Renal cortex interstitium (tissue), 11 donors: Measurements from ENCODE around the gene TMEM132D. TPM values are rescaled to one million over a fixed set of nuclear protein-coding genes. Genes with fewer than 3 reads are reported as not detected.

Source experiments
- DNase-seq, 11 donors: peaks; one replicate each; pipeline ENCODE4 v3.0.0-alpha.2; 2013; ENCODE audit warnings: low read depth in 9 of 11, low spot score in 4 of 11; ENCODE audit errors: extremely low read depth in 1 of 11
- polyA plus RNA-seq, 3 donors: library from polyadenylated mRNA; unstranded; fragments of 120-200 nt; gene quantifications; one replicate each; pipeline ENCODE4 v1.2.1, GENCODE V29; 2013; ENCODE audit not compliant: insufficient read length in 3 of 3

TMEM132D gene
- polyA plus RNA-seq, 3 donors, result 1.7 to 2.1 (median 1.8) TPM

DNA sequence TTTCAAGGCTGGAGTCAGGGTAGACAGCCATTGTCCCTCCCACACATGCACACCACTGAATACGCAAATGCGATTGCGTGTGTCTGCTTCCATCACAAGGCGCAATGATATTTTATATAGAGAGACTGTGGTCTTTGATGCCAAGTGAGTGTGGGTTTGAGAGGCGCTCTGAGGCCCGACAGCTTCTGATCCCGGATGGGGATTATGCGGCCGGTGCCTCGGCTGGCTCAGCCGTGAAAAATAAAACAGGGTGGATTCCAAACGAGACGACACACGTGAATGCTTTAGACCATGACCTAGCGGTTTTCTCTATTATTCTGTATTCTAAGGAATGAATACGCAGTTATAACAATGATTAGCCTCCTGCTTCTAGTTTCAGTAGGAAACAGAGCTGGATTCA lies 72.5 kb downstream of the TMEM132D start:
- DNase-seq, result no peak

DNA sequence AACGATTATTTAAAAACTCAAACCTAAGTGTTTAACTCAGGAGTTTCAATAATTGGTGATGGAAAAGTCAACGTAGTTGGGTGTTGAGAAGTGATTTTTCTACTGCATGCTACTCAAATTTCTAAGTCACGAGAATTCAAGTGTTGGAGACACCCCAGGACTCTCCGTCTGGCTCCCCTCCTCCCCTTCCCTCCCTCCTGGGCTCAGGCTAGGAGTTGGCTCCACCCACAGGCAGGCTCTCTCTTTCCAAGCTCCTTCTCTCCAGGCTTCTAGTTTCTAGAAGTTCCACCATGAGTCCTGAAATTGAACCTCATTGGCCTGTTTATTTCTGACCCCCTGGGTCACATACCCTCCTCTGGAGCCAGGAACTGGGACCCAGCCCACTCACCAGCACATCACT lies 73.0 kb downstream of the TMEM132D start:
- DNase-seq, result no peak

DNA sequence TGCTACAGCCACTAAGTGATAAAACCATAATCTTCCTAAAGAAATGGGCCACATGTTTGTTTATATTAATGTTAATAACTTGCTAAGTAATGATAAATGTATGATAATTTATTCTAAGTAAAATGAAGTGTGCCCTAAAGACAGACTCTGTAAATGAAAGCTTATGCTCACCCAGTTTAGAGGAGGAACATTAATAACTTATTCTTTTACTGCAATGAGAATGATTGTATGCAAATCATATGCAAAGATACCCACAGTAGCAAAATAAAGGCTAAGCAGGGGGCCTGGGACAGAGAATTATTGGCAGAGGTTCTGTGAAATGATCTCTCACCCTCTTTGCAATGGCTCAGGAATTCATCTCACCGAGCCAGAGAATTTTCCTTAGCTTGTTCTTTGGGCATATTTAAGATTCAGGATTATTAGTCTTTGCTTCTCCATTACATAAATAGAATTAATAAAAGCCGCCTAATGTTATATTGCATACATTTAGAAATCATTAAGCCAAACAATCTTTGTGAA lies 75.9 kb downstream of the TMEM132D start:
- no peak for DNase-seq

DNA sequence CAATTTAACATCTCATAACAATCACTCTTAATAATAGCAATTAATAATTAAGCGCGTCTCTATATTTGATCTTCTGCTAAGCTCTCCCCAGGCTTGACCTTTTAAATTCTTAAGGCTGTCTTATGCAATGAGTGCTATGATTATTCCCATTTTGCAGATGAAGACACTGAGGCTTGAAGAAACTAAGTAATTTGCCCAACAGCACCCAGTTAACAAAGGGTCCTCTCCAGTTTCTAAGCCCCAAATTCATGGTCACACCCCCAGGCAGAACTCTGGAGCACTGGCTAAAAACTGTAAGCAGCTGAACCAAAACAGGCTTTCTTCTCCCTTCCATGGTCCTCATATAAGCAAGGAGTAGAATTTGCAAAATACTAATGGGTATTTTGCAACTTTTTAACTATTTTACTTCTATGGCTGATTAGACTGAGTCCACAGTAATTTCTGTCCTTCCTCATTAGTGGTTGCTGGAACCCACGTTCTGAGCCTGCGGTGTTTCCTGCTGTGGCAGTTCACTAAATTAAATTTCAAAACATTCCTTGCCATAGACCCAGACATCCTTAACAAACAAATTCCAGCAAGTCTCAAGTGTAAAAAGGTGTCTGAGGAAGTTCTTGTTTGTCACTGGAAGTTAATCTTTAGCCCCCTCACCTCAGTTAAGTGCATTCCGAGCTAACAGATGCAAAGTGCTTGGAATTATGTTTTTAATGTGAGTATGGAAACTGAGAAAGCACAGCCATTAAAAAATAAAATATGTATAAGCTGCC lies 76.5 kb downstream of the TMEM132D start:
- DNase-seq, result no peak

DNA sequence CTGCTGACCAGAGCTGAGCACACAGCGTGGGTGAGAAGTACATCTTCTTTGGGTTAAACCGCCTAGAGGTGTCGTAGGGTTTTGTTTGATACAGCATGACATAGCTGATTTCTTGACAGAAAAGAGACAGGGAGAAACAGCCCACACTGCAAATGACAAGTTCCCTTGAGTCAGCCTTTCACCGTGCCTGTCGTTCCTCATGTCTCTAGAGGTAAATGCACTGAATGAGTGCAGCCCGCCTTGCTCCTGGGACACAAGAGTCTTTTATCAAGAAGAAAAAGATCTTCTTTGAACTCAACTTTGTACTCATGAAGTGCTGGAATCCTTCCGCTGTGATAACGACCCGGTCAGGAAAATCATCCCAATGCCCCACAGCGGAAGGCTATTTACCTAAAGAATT lies 77.6 kb downstream of the TMEM132D start:
- DNase-seq, result no peak

DNA sequence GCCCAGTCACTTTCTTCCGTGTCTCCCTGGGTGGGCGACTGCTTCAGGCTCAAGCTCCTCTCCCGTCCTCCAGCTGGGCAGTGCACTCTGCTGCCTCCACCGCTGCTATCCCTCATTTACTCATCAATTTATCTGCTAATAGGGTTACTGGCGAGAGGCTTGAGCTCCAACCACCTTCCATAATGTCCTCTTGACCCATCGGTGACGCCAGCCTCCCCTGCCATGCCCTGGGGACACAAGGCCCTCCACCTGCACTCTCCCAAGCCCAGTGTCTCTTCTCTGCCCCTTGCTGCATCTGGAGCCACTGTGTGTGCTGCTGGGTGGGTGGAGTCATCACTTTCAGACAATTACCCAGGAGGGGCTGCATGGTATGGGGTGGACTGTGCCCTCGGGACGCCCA lies 78.5 kb downstream of the TMEM132D start:
- no peak for DNase-seq

DNA sequence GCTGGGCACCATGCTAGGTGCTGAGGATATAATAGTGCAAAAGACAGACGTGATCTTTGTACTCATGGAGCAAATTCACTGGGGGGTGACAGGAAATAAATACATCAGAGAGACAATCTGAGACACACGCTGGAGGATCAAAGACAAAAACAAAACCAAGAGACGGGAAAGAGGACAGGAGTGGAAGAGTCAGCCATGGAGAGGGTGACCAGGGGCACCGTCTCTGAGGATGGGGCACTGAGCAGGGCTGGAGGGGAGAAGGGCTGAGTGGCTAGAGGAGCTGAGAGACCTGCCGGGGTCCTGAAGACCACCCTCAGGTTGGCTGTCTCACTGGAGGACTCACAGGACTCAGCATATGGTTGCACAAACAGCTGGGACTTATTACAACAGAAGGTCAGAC lies 81.9 kb downstream of the TMEM132D start:
- no peak for DNase-seq

DNA sequence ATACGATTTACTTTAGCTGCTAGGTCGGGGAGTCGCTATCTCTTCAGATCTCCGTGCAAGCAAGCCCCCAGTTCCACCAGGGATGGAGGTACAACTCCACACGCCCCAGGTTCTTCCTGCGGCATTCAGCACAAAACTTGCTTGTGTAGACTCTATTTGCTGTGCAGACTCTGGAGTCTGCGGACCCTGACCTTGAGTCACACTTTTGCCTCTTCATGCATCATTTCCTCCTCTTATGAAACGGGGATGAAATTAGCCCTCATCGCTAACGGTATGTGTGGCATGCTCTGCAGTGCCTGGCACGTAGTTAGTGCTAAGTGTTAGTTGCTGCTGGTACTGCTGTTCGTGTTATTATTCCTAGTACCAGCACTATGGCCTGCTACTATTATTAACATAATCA lies 84.4 kb downstream of the TMEM132D start:
- DNase-seq, result peak in 3 of 11 donors; percentile 13 to 35 (median 26)

DNA sequence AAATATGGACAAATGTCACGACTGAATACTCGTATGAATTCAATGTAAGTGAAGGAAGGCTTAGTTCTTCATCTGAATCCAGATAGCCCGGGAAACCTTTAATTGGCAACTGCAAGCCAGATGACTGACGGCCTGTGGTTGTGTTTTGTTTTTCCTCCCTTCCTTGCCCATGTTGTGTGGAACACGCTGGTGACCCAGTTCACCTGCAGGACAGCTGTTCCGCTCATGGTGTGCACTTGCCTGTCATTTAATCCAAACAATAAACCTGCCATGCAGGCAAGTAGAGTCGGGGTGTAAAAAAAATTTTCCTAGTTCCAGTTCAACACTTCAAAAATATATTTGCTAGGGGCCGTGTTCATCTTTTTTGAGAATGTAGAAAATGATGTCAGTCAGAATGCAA lies 88.0 kb downstream of the TMEM132D start:
- DNase-seq, result peak in 1 of 11 donors; percentile 10

DNA sequence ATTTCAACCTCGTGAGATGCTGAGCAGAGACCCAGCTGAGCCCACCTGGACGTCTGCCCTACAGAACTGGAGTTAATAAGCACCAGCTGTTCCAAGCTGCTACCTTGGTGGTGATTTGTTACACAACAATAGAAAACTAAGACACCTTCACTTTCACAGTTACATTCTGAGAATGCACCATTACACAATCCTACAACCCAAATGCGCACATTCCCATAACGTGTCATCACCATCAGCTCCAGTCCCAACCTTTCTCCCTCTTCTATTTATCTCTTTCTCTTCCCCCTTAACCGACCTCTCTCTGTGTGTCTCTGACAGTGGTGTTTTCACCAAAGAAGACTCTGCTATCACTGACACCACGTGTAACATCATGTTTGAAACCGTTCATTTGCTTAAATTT lies 91.9 kb downstream of the TMEM132D start:
- no peak for DNase-seq

DNA sequence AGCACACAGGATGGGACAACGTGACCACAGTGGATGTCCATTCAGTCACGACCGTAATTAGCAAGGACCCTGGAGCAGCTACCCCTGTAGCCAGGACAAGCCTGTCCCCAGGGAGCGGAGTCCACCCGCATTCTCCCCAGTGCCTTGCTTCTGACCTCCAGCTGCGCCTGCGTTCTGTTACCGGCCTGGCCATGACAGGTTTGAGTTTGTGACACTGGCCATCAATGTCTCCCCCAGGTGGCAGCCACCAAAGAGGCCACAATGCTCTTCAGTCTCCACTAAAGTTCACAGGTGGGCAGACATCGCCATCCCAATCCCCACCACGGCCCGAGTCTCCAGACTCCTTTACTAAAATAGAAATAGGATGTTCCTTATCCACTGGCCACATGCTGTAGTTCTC lies 96.7 kb downstream of the TMEM132D start:
- no peak for DNase-seq

DNA sequence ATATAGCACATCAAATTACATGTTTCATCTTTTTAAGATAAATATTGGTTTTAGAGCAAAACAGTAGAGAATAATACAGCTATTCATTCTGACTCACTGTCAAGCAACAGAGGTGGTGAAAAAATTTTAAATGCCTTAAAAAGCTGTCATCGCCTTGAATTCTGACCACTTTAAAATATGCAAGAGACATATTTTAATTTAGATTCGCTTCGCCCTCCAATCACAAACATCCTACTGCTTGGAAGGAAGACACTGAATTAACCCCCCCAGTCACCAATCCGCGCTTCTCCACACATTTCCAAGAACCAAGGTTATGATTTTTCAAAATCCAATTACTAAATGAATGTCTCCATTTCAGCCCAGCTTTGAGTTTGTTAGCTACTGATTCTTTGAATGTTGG lies 112.4 kb downstream of the TMEM132D start:
- no peak for DNase-seq

DNA sequence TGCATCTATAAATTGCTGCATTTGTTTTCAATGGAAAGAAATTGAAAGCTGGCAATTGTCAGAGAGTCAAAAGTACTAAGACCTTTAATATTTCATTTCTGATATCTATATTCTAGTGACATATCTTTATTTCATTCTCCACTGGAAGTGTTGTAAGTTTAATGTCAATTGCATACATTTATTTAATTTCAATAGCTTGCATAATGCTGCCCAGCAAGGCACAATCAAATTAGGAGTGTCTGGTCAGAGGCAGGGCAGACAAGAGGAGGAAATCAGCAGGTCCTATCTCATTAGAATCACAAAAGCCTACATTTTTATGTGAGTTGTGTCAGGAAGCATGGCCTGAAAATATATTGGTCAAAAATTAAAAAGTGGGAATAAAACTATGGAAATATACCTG lies 112.9 kb downstream of the TMEM132D start:
- no peak for DNase-seq

DNA sequence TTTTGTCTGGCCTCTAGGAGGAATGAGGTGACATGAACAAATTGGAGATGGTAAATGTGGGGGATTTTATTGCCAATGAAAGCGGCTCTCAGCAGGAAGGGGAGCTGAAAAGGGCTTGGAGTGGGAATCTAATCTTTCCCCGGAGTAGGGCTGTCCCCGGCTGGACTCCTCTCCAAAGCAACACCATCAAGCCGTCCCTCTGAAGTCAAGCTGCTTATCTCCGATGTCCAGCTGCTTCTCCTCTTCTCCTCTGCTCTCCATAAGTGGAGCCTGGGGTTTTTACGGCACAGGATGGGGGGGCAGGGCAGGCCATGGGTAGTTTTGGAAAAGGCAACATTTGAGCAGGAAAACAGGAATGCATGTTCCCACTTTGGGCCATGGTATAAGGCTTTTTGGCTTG lies 113.5 kb downstream of the TMEM132D start:
- no peak for DNase-seq

DNA sequence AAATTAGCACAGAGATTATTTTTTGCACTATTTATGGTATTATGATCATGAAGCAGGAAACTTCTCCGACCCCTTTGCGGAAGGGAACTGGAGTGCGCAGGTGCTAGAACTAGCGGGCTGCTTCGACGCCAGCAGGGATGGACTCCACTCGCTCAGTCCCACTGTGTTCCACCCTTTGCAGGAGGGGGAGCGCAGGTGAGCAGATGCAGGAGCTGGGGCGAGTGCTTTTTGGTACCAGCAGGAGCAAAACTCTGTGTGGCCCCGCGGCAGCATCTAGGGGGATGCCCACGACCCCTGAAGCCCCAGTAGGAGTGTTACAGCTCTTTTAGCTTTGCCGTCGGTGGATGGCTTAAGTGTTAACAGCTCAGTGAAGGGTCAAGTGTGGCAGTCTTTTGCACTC lies 113.9 kb downstream of the TMEM132D start:
- no peak for DNase-seq

DNA sequence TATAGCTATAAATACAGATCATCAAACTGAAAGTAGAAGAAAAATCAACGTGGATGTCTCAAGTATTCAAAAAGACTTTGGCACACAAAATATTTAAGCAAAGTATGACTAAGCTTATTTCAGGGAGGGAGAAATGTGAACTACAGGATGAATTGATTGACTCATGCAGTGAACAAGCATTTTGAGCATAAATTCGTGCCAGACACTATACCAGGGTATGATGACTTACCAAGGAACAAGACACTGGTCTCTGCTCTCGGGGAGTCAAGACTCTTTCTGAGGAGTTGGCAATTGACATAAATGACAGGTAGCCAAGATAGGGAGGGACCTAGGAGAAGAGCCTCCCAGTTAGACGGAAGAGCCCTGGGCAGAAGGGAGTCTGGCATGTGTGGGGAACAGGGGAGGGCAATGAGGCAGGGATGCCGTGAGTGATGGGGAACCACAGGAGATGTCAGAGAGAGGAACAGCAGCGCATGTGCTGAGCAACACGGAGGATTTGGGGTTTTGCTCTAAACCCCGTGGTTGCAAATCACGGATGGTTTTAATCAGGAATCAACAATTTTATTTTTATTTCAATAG lies 115.2 kb downstream of the TMEM132D start:
- DNase-seq, result no peak

DNA sequence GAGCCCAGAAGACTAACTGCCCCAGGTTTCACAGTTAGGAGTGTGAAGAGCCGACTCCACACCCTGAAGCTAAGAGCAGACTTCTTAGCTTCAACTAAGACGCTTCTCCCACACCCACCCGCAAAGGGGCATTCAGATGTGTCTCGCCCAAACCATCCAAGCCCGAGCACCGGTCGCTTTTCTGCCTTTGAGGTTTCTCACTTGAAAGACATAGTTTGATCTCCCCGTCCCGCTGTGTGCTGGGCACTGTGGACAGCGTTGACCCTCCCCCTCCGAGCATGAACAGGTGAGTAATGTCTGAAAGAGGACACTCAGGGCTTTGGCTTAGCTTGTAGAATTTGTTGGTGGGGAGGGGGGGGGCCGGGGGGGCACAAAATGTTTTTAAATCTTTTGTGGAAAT lies 123.8 kb downstream of the TMEM132D start:
- DNase-seq, result no peak

DNA sequence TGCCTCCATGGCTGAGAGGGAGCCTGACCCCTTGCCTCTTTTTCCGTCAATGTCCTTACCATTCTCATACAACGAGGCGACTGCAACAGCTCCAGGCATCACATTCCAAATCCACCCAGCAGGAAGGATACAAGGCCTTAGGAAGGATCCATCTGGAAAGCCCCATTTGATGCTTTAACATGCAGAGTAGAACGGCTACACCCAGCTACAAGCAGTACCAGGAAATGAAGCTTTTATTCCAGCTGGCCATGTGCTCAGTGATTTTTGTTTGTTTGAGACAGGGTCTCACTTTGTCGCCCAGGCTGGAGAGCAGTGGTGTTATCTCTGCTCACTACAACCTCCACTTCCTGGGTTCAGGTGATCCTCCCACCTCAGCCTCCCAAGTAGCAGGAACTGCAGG lies 124.8 kb downstream of the TMEM132D start:
- no peak for DNase-seq

DNA sequence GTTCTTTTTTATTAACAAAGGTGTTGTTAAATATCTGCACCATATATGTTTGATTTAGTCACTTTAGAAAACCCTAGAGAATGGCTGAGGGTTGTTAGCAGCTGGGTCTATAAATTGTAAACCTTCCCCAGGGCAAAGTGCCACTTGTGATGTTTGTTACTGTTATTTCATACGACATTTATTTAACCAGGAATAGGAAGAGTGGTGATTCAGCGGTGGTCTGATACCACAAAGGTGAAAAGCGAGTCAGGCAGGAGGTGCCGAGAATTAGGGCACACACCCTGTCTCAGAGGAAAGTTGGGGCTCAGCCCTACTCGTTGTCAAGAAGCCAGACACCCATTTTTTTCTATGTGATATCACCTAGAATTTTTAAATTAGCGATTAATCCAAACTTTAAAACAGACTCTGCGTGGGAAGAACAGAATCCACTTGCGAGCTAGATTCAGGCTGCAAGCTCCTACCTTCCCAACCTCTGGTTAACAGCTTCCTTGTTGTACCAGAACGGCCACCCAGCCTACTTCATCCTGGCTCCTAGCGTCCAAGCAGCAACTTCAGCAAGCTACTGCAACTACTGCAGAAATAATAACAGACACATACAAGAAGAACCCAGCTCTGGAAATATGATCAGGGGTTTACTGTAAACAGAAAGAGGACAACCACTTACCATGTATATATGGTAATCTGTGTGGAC lies 126.7 kb downstream of the TMEM132D start:
- no peak for DNase-seq
